NCI-H1436 treated with DMSO at 0.1 percent for 48 hours (cell line): ENCODE measurements around the gene LTBP4.

Experiments used
- DNase-seq: peaks from one replicate; lab custom pipeline; 2025; lab: John Stamatoyannopoulos, UW

LTBP4 gene

GRCh38 chr19:40663695-40664692, 62.8 kb downstream of the LTBP4 start:
- no peak for DNase-seq

- DNase-seq, result no peak
Observed at GRCh38 chr19:40666803-40667438, 65.8 kb downstream of the LTBP4 start.

GRCh38 chr19:40667602-40668001, 66.4 kb downstream of the LTBP4 start:
- DNase-seq, result no peak

GRCh38 chr19:40668991-40669614, 67.9 kb downstream of the LTBP4 start:
- DNase-seq, result no peak

- no peak for DNase-seq
Observed at GRCh38 chr19:40671404-40671803, 70.2 kb downstream of the LTBP4 start.

GRCh38 chr19:40672038-40672437, 70.9 kb downstream of the LTBP4 start:
- no peak for DNase-seq

- no peak for DNase-seq
Observed at GRCh38 chr19:40672573-40673299, 71.6 kb downstream of the LTBP4 start.

- DNase-seq, result no peak
Observed at GRCh38 chr19:40673397-40673796, 72.2 kb downstream of the LTBP4 start.

- DNase-seq, result no peak
Observed at GRCh38 chr19:40674291-40674690, 73.1 kb downstream of the LTBP4 start.

- DNase-seq, result no peak
Observed at GRCh38 chr19:40677156-40677555, 76.0 kb downstream of the LTBP4 start.
